ENCODE results near the gene TMEM238.
"Not testable (repeated sequence)": the region's sequence is repeated elsewhere in the genome, so short reads cannot be mapped to it uniquely, and the experiment has no call there.

DNA sequence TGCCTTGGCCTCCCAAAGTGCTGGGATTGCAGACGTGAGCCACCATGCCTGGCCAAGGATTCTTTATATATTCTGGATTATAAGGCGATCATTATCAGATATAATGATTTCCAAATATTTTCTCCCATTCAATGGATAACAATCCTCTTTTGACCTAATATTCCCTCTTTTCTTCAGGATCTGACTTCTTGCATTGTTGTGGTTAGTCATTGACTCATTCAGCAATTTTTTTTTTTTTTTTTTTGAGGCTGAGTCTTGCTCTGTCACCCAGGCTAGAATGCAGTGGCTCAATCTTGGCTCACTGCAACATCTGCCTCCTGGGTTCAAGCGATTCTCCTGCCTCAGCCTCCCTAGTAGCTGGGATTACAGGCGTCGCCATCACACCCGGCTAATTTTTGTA lies 54.3 kb downstream of the TMEM238 start:
- TF ChIP-seq CTCF, EP300 (IDR thresholded peaks at IDR 0.05): not testable (repeated sequence)

Data from sigmoid colon (tissue), 4 donors.